Aorta (tissue), 5 donors: ENCODE measurements around the gene GNMT. TPM values are rescaled to one million over a fixed set of nuclear protein-coding genes. Genes with fewer than 3 reads are reported as not detected.
A peak's percentile ranks its signal among the peaks of the same experiment; 100 is the strongest.

Experiments
- ATAC-seq: fragments of 200-7000 bp; cut with Tn5 transposase; one replicate; pipeline ENCODE4 v1.9.1; 2022; ENCODE audit warnings: moderate library complexity; ENCODE audit not compliant: low FRiP score
- DNase-seq, 2 donors: peaks; one replicate each; pipeline ENCODE4 v3.0.0-alpha.2; 2020
- H3K27ac ChIP-seq, 2 donors: one replicate each; pipeline ENCODE4 v1.5.1; 2013; ENCODE audit warnings: low read length in 2 of 2, mild to moderate bottlenecking in 2 of 2, moderate library complexity in 2 of 2, control low read depth in 1 of 2, inconsistent platforms in 1 of 2, low read depth in 1 of 2
- H3K27me3 ChIP-seq, 2 donors: one replicate each; pipeline ENCODE4 v1.6.1; 2013; ENCODE audit warnings: control low read depth in 1 of 2, low read length in 1 of 2, mild to moderate bottlenecking in 1 of 2, moderate library complexity in 1 of 2; ENCODE audit not compliant: insufficient read depth in 2 of 2, control insufficient read depth in 1 of 2
- H3K36me3 ChIP-seq, 2 donors: one replicate each; pipeline ENCODE4 v1.6.1; 2013; ENCODE audit warnings: control low read depth in 1 of 2, low read length in 1 of 2, mild to moderate bottlenecking in 1 of 2; ENCODE audit not compliant: insufficient read depth in 2 of 2, control insufficient read depth in 1 of 2
- H3K4me1 ChIP-seq, 2 donors: one replicate each; pipeline ENCODE4 v1.6.1; 2013; ENCODE audit warnings: low read length in 2 of 2, control low read depth in 1 of 2, mild to moderate bottlenecking in 1 of 2, moderate library complexity in 1 of 2; ENCODE audit not compliant: insufficient read depth in 2 of 2, control insufficient read depth in 1 of 2
- H3K4me3 ChIP-seq, 2 donors: one replicate each; pipeline ENCODE4 v1.5.1; 2013; ENCODE audit warnings: low read length in 2 of 2, control low read depth in 1 of 2, mild to moderate bottlenecking in 1 of 2
- H3K9me3 ChIP-seq: one replicate; pipeline ENCODE4 v1.6.1; 2013; ENCODE audit warnings: mild to moderate bottlenecking, low read length; ENCODE audit not compliant: control insufficient read depth
- WGBS, 2 donors: extraction: QIAGEN DNeasy Blood & Tissue Kit; methylation state at CpG; one replicate each; pipeline ENCODE4 v1.1.7; 2013; 5-methylcytosine and 5-hydroxymethylcytosine counted together
- intact Hi-C, 2 donors: fragments of 100-400 bp; cut with DNase I; formaldehyde crosslinking; loops; one replicate each; pipeline versions ENCODE4 v1.14.2 to v1.15.0; 2022
- polyA plus RNA-seq, 2 donors: library from polyadenylated mRNA; stranded (reverse); fragments of 200-250 nt; gene quantifications; one replicate each; pipeline ENCODE4 v1.2.3, GENCODE V29; 2013
- total RNA-seq, 2 donors: library from RNA; stranded (reverse); fragmentation: NEBNext Ultra II Directional; extraction: Animal tissue kit (Norgen Biotek cat#: 25700); gene quantifications; one replicate each; pipeline ENCODE4 v1.2.1, GENCODE V29; 2021
- donor health status: healthy with polysubstance abuse.
- donor health status: Bipolar disorder and iron deficiency.
- donor health status: DM: no; HTN: no; CAD: no.
- donor health status: DM: no; HTN: no; CAD: no.
- donor health status: DM: yes; HTN: yes; CAD: no.

Gene GNMT
- total and polyA plus RNA-seq, 4 donors, result 0.88 to 1.2 (median 1.2) TPM; not detected in 1

DNA sequence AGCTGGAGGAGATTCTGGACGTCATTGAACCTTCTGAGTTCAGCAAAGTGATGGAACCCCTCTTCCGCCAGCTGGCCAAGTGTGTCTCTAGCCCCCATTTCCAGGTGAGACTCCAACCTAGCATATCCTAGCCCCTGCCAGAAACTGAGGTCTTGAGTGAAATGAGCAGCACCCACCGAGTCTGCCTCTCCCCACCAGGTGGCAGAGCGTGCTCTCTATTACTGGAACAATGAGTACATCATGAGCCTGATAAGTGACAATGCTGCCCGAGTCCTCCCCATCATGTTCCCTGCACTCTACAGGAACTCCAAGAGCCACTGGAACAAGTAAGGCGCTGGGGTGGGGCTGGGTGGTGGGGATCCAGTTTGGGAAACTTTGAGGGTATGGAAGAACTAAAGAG lies 48.6 kb downstream of the GNMT start:
- Histone ChIP-seq H3K4me3 (no peak overlapping the region), H3K9me3 (no peaks in the 10 kb centered on the region), H3K27me3 (no peaks in the 10 kb centered on the region), H3K36me3 (peaks cover 2 to 3% of the 10 kb centered on the region in 2 donors), H3K27ac (no peak overlapping the region), H3K4me1 (no peaks in the 10 kb centered on the region)
- 56 to 57% methylated on average over 6 of the region's 6 CpGs for WGBS, 2 donors
- ATAC-seq, result no peak
- no peak for DNase-seq
- intact Hi-C loops, result no loop called here

DNA sequence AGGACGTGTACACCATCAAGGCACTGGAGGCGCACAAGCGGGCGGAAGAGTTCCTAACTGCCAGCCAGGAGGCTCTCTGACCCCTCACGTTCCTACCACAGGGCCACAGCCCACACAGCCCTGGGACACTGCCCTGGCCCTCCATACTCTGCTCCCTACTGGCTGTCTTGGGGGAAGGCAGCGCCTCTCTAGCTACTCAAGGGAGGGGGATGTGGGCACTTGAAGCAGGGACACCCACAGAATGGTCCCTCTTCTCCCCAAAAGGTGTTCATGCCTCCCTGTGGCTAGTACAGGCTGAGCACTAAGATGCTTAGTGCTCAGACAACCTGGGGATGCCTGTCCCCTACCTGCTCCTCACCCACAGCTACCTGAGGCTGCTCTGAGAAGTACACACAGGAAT lies 50.7 kb downstream of the GNMT start:
- Histone ChIP-seq H3K9me3 (no peaks in the 10 kb centered on the region), H3K36me3 (peaks cover 0 to 3% of the 10 kb centered on the region in 2 donors), H3K4me3 (no peak overlapping the region), H3K4me1 (no peaks in the 10 kb centered on the region), H3K27ac (no peak overlapping the region), H3K27me3 (no peaks in the 10 kb centered on the region)
- ATAC-seq (no peak), DNase-seq (no peak)
- intact Hi-C loops, result loop anchor here in 1 of 2 donors (5.0 kb wide), 1 partner anchor 34 kb away; the partner anchor contains the start of gene PEX6
- 69% methylated on average over 6 of the region's 6 CpGs for WGBS, 2 donors

DNA sequence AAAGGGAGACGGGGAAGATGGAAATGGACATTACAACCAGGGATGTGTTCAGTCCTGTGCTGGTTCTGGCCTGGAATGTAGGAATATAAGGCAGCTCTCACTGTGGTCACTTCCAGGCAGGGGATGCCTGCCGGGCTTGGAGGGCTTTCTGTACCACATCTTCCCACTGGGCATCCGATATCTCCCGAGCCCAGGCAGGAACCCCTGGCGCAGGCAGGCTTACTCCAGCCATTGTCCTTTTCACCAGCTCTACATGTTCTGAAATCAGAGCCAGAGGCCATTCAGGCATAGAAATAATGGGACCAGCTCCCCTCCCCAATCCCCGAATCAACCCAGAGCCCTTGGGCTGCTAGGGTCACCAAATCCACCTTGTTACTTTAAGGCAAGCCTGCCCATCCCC lies 51.8 kb downstream of the GNMT start:
- H3K27ac ChIP-seq, result no peak overlapping the region
- WGBS, 2 donors, result 66 to 73% methylated on average over 6 of the region's 6 CpGs
- no peaks in the 10 kb centered on the region for H3K4me1 ChIP-seq
- no peaks in the 10 kb centered on the region for H3K27me3 ChIP-seq
- no peaks in the 10 kb centered on the region for H3K9me3 ChIP-seq
- DNase-seq, result no peak
- no peak for ATAC-seq
- no peak overlapping the region for H3K4me3 ChIP-seq
- intact Hi-C loops, result loop anchor here in 1 of 2 donors (5.0 kb wide), 1 partner anchor 35 kb away; the partner anchor contains the start of gene PEX6
- H3K36me3 ChIP-seq, result peaks cover 0 to 3% of the 10 kb centered on the region in 2 donors

DNA sequence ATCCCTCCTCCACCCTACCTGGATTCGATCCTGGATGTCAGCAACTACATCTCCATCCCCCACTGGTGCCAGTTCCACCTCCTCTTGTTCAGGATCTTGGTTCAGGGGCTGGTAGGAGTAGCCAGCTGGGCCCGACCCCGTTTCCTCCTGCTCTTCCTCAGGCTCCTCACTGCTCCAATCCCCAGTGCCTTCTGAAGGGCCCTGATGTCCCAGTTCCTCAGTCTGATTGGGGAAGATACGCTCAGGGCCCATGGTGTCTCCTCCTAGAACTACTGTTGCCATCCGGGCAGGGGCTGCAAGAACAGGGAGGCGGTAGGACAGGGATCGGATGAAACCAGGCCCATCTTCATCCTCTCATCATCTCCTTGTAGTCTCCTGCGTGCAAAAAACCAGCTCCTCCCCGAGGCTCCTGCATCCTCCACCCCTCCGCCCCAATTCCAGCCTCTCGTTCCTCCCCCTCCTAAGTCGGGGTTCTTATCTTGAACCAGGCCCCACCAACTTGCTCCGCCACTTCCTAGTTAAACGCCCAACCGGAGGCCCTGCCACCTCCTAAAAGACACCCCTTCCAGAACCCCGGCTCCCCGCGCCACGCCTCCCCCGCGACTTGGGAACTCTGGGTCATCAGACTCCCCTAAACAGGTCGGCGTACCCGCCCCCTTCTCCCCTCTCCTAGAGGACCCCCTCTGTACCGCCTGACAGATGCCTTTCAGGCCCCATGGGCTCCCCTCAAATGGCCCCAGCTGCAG lies 52.7 kb downstream of the GNMT start:
- WGBS, 2 donors, result 2% methylated on average over 25 of the region's 25 CpGs
- Histone ChIP-seq H3K4me1 (no peaks in the 10 kb centered on the region), H3K4me3 (peak overlapping the region; percentile 69 to 90), H3K27ac (peak overlapping the region in 1 of 2 donors; percentile 31), H3K36me3 (peaks cover 0 to 3% of the 10 kb centered on the region in 2 donors), H3K27me3 (no peaks in the 10 kb centered on the region), H3K9me3 (no peaks in the 10 kb centered on the region)
- ATAC-seq (no peak), DNase-seq (no peak)
- intact Hi-C loops, result loop anchor here (1.0 to 5.0 kb wide), 2 partner anchors 36 to 84 kb away; partner anchors contain the start of genes CNPY3 (in 1 of the 2) and PEX6 (in 1 of the 2)

Other genes with a start within 250 kb of the GNMT start
- 1 to 10 TPM; 1.4 to 2.8 TPM for gene PRPH2, start 238.2 kb upstream of the GNMT start, total RNA-seq
- under 1 TPM in 1 of 2 donors, not detected in 1; 0.72 TPM for gene PRPH2, start 238.2 kb upstream of the GNMT start, polyA plus RNA-seq
- gene TBCC, start 214.7 kb upstream of the GNMT start, total RNA-seq, result 10 to 100 TPM; 16.1 to 16.8 TPM
- 10 to 100 TPM; 14.4 to 33.1 TPM for gene TBCC, start 214.7 kb upstream of the GNMT start, polyA plus RNA-seq
- gene BICRAL, start 178.7 kb upstream of the GNMT start, total RNA-seq, result 10 to 100 TPM; 17.2 to 21.1 TPM
- 1 to 10 TPM; 4.8 to 5.8 TPM for gene BICRAL, start 178.7 kb upstream of the GNMT start, polyA plus RNA-seq
- gene RPL7L1, start 81.1 kb upstream of the GNMT start, total RNA-seq, result 10 to 100 TPM; 57.8 to 59.0 TPM
- 10 to 100 TPM; 41.9 to 54.5 TPM for gene RPL7L1, start 81.1 kb upstream of the GNMT start, polyA plus RNA-seq
- gene PTCRA, start 44.7 kb upstream of the GNMT start, total RNA-seq, result not detected
- gene PTCRA, start 44.7 kb upstream of the GNMT start, polyA plus RNA-seq, result not detected
- gene CNPY3, start 31.3 kb upstream of the GNMT start, total RNA-seq, result 10 to 100 TPM; 28.8 to 50.1 TPM
- 10 to 100 TPM; 28.3 to 36.1 TPM for gene CNPY3, start 31.3 kb upstream of the GNMT start, polyA plus RNA-seq
- gene PEX6, start 18.4 kb downstream of the GNMT start, total RNA-seq, result 10 to 100 TPM; 11.7 to 16.1 TPM
- 10 to 100 TPM; 13.8 to 22.0 TPM for gene PEX6, start 18.4 kb downstream of the GNMT start, polyA plus RNA-seq
- 10 to 100 TPM; 22.9 to 31.7 TPM for gene PPP2R5D, start 23.8 kb downstream of the GNMT start, total RNA-seq
- gene PPP2R5D, start 23.8 kb downstream of the GNMT start, polyA plus RNA-seq, result 10 to 100 TPM; 20.3 to 31.5 TPM
- 10 to 100 TPM; 44.5 to 44.6 TPM for gene MEA1, start 53.2 kb downstream of the GNMT start, total RNA-seq
- 100 to 1,000 TPM in 1 of 2 donors, 10 to 100 TPM in 1; 93.5 to 110 TPM for gene MEA1, start 53.2 kb downstream of the GNMT start, polyA plus RNA-seq
- 10 to 100 TPM; 55.7 to 61.7 TPM for gene KLHDC3, start 53.5 kb downstream of the GNMT start, total RNA-seq
- 10 to 100 TPM; 74.6 to 95.9 TPM for gene KLHDC3, start 53.5 kb downstream of the GNMT start, polyA plus RNA-seq
- gene RRP36, start 60.9 kb downstream of the GNMT start, total RNA-seq, result 10 to 100 TPM; 36.7 to 41.1 TPM
- gene RRP36, start 60.9 kb downstream of the GNMT start, polyA plus RNA-seq, result 10 to 100 TPM; 29.6 to 40.5 TPM
- 10 to 100 TPM; 11.0 to 17.5 TPM for gene CUL7, start 93.1 kb downstream of the GNMT start, total RNA-seq
- gene CUL7, start 93.1 kb downstream of the GNMT start, polyA plus RNA-seq, result 10 to 100 TPM in 1 of 2 donors, 1 to 10 TPM in 1; 3.3 to 14.9 TPM
- gene MRPL2, start 98.7 kb downstream of the GNMT start, total RNA-seq, result 10 to 100 TPM; 30.4 to 33.6 TPM
- gene MRPL2, start 98.7 kb downstream of the GNMT start, polyA plus RNA-seq, result 10 to 100 TPM; 29.3 to 55.2 TPM
- 10 to 100 TPM; 20.1 to 35.0 TPM for gene KLC4, start 98.9 kb downstream of the GNMT start, total RNA-seq
- gene KLC4, start 98.9 kb downstream of the GNMT start, polyA plus RNA-seq, result 10 to 100 TPM; 34.6 to 54.9 TPM
- 1 to 10 TPM; 3.6 to 9.6 TPM for gene PTK7, start 115.6 kb downstream of the GNMT start, total RNA-seq
- gene PTK7, start 115.6 kb downstream of the GNMT start, polyA plus RNA-seq, result 1 to 10 TPM in 1 of 2 donors, under 1 TPM in 1; 0.13 to 6.4 TPM
- gene SRF, start 210.5 kb downstream of the GNMT start, total RNA-seq, result 100 to 1,000 TPM in 1 of 2 donors, 10 to 100 TPM in 1; 47.5 to 106 TPM
- gene SRF, start 210.5 kb downstream of the GNMT start, polyA plus RNA-seq, result 10 to 100 TPM; 23.8 to 41.4 TPM
- 10 to 100 TPM; 32.6 to 54.6 TPM for gene CUL9, start 221.4 kb downstream of the GNMT start, total RNA-seq
- 100 to 1,000 TPM in 1 of 2 donors, 1 to 10 TPM in 1; 8.1 to 106 TPM for gene CUL9, start 221.4 kb downstream of the GNMT start, polyA plus RNA-seq